HG02885 (cell line): ENCODE measurements around the gene IL1R2.

Experiments used
- ATAC-seq: cut with Tn5 transposase; IDR thresholded peaks from one replicate; pipeline ENCODE4 v1.9.1; 2021; ENCODE audit warnings: mild to moderate bottlenecking; ENCODE audit not compliant: unreplicated experiment, poor library complexity

Gene IL1R2

GRCh38 chr2:101972621-101973434 lies 18.9 kb upstream of the IL1R2 start:
- ATAC-seq, result no peak

GRCh38 chr2:101974663-101975062 lies 17.1 kb upstream of the IL1R2 start:
- ATAC-seq, result no peak

- no peak for ATAC-seq
Measured at GRCh38 chr2:101975171-101975870, 16.4 kb upstream of the IL1R2 start.

GRCh38 chr2:101976891-101977290 lies 14.9 kb upstream of the IL1R2 start:
- ATAC-seq, result no peak

GRCh38 chr2:101980368-101980767 lies 11.4 kb upstream of the IL1R2 start:
- no peak for ATAC-seq

GRCh38 chr2:101981066-101981465 lies 10.7 kb upstream of the IL1R2 start:
- ATAC-seq, result no peak

- ATAC-seq, result no peak
Measured at GRCh38 chr2:101981504-101981903, 10.3 kb upstream of the IL1R2 start.

GRCh38 chr2:101982495-101983029 lies 9.2 kb upstream of the IL1R2 start:
- ATAC-seq, result no peak

- ATAC-seq, result no peak
Measured at GRCh38 chr2:101983486-101983885, 8.3 kb upstream of the IL1R2 start.

- ATAC-seq, result no peak
Measured at GRCh38 chr2:101983928-101984327, 7.8 kb upstream of the IL1R2 start.

GRCh38 chr2:101984656-101985055 lies 7.1 kb upstream of the IL1R2 start:
- no peak for ATAC-seq

GRCh38 chr2:101985101-101985792 lies 6.5 kb upstream of the IL1R2 start:
- ATAC-seq, result no peak

GRCh38 chr2:101985793-101986164 lies 6.0 kb upstream of the IL1R2 start:
- ATAC-seq, result no peak

- ATAC-seq, result no peak
Measured at GRCh38 chr2:101986376-101986775, 5.4 kb upstream of the IL1R2 start.

GRCh38 chr2:101986804-101987740 lies 4.7 kb upstream of the IL1R2 start:
- no peak for ATAC-seq

GRCh38 chr2:101987832-101988231 lies 3.9 kb upstream of the IL1R2 start:
- no peak for ATAC-seq

GRCh38 chr2:101988541-101988940 lies 3.2 kb upstream of the IL1R2 start:
- ATAC-seq, result no peak

- no peak for ATAC-seq
Measured at GRCh38 chr2:101989740-101990460, 1.9 kb upstream of the IL1R2 start.

GRCh38 chr2:101993772-101994171 lies 2.0 kb downstream of the IL1R2 start:
- no peak for ATAC-seq
